ENCODE data around the gene CC2D1A. TPM values are rescaled to one million over a fixed set of nuclear protein-coding genes. Genes with fewer than 3 reads are reported as not detected.
A peak's percentile ranks its signal among the peaks of the same experiment; 100 is the strongest.

CC2D1A gene
- total RNA-seq, 1 donor from 2014 or later: 18.7 TPM

DNA sequence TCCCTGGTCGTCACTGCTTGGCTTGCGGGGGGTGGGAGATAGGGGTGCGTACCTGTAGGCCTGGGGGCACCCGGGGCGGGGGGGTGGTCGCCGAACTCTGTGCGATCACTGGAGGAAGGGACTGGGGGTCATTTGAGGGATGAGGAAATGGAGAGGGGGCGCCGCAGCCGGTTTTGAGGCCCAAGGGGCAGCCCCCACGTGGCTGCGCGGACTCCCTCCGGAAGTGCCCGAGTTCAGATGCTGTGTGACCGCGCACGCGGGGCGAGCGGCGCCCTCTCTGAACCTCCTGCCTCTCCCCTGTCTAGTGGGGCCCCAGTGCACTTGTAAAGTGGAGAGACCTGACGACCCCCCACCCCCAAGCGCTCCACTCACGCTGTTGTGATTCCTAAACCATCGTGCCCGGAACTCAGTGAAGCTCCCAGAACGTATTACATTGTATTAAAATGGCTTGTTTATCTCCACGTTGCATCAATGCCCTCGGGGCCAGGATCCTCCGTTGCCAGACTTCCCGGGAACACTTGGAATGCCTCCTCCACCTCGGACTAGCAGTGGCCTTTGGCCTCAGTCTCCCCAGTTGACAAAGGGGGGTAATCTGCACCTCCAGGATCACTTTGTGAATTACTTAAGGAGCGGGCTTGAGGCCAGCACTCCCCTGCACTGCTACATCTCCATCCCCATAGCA lies 32.0 kb upstream of the CC2D1A start:
- ATAC-seq (no peak), DNase-seq (ENCODE audit: missing footprints) (no peak)
- intact Hi-C loops (cut with DNase I): no loop called here

DNA sequence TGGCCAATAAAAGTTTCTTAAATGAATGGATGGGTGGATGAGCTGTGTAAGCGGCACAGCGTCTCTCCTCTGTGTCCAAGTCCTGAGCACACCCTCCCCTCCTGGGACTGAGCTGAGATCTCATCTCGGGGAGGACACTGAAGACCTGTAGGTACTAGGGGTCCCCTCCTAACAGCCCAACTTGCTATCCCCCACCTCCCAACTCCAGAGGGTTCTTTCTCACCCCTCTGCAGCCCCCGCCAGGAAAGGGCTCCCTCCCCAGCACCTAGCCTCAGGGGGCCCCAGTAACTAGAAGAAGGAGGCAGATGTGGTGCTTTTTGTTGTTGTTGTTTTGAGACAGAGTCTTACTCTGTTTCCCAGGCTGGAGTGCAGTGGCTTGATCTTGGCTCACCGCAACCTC lies 30.2 kb upstream of the CC2D1A start:
- intact Hi-C loops (cut with DNase I): no loop called here
- DNase-seq (ENCODE audit: missing footprints): no peak
- no peak for ATAC-seq

DNA sequence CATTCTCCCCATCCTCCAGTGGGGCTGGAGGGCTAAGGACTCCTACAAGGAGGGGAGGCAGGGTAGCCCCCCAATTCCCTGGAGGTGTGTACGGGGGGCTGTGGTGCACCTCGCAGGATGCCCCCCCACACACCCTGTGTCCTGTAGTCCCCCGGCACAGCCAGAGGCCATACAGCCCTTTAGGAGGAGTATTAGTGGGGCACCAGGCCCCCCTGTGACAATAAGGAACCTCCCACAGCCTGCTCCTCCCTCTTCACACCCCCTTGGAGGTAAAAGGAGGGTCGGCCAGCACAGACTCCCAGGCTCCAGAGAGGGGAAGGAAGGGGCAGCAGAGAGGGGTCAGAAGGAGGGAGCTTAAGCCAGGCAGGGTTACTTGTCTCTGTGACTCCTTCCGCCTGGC lies 29.2 kb upstream of the CC2D1A start, which contains the start of gene NANOS3:
NANOS3 (plus strand) TSS at position 301 of the 400 bp plus-strand sequence. CDS start 115 bp downstream, outside the sequence.
- ATAC-seq: no peak
- DNase-seq (ENCODE audit: missing footprints): no peak
- intact Hi-C loops (cut with DNase I): no loop called here

DNA sequence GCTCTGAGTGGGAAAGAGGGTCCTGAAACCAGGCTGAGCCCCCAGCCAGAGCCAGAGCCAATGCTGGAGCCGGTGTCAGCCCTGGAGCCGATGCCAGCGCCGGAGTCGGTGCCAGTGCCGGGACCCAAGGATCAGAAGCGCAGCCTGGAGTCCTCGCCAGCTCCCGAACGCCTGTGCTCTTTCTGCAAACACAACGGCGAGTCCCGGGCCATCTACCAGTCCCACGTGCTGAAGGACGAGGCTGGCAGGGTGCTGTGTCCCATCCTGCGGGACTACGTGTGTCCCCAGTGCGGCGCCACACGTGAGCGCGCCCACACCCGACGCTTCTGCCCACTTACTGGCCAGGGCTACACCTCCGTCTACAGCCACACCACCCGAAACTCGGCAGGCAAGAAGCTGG lies 28.7 kb upstream of the CC2D1A start:
- DNase-seq (ENCODE audit: missing footprints) (no peak), ATAC-seq (no peak)
- intact Hi-C loops (cut with DNase I): no loop called here

DNA sequence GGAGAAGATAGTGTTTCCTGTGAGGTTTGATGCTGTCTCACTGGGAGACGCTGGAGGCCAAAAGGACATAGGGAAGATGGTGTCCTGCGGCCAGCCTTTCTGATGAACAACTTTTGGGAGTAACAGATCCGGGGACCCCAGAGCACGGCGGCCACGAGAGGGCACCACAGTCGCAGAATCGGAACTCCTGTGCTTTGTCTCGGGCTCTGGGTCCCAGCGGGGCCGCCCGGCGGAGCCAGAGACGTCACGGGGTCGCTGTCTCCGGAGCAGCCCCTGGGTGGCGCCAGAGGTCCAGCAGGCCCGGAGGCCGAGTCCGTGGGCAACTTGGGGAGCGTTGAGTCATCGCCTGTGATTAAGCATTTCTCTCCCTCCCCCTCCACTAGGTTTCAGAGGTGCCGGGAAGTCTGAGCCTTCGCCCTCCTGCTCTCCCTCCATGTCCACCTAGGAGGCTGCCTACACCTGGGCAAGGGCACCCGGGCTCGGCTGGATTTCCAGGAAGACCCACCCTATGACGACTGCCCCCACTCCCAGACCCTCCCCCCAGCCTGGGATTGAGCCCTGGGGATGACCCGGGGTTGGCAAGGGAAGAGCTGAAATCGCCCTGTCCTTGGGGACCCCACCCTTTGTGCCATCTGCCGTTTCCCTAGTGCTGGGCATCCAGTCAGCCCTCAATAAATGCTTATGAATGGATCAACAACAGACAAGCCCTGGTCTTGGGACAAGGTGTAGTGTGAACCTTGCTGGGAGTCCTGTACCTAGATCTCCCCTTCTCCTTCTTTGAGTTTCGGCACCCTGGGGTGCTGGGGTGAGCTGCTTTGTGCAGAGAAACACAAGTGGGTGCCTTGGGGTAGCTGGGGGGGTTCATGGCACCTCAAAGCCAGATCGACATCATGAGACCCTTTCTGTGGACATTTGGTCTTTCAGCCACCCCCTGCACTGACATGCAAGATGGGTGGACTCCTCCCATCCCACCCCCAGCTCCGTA lies 25.6 kb upstream of the CC2D1A start:
- DNase-seq (ENCODE audit: missing footprints) (peak; percentile 99), ATAC-seq (peak; percentile 97)
- intact Hi-C loops (cut with DNase I): loop anchor here (1.0 to 2.0 kb wide), 2 partner anchors 162 to 192 kb away; partner anchors contain the start of gene MISP3

DNA sequence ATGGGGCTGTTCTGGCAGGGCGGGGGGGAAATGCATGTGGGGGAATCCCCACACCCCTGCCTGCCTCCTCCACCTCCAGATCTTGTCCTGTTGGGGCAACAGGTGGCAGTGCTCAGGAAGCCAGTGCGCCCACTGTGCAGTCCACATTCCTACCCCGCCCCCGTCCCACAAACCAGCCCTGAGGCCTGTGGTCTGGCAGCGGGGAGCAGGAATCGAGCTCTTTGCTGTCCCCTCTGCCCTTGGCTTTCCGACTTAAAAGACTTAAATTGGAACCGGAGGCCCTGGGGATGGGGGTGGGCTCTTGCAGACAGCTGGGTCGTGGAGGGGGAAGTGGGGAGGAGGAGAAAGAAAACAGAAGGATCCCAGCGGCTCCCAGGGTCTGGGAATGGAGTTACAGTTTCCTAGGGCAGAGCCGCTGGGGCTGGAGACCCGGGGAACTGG lies 24.7 kb upstream of the CC2D1A start:
- DNase-seq (ENCODE audit: missing footprints) (no peak), ATAC-seq (no peak)
- intact Hi-C loops (cut with DNase I): loop anchor here (2.0 kb wide), 1 partner anchor 162 kb away; no protein-coding TSS in a partner anchor

DNA sequence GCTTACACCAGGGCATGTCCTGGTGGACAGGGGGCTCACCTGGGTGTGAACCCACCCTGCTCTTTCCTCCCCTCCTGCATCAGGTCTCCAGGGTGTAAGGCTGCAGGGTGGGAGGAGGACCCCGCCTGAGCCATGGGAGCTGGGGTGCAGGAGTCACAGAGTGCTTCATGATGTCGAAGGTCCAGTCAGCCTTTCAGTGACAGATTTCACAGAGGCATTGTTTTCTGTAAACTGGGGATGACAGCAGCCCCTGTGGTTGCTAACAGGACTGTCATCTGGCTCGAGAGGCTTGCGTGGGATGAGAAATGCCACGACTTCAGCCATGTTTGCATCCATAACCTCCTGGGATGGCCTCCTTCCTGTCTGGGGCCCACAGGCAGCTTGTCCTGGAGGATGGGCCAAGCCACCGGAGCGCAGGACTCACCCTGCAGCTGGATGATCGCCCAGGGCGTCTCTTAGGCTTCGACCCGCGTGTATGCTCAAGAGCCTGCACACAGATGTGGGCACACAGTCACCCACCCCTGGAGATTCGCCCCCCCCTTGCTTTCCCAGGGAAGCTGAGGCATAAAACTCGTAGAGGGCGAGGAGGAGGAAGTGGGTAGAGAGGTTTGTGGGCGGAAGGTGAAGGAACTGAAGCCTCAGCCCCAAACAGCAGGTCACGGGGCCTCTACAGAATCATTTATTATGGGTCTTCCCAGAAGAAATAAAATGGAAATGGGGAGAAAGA lies 24.1 kb upstream of the CC2D1A start:
- intact Hi-C loops (cut with DNase I): loop anchor here (2.0 kb wide), 1 partner anchor 161 kb away; no protein-coding TSS in a partner anchor
- ATAC-seq: no peak
- no peak for DNase-seq (ENCODE audit: missing footprints)

DNA sequence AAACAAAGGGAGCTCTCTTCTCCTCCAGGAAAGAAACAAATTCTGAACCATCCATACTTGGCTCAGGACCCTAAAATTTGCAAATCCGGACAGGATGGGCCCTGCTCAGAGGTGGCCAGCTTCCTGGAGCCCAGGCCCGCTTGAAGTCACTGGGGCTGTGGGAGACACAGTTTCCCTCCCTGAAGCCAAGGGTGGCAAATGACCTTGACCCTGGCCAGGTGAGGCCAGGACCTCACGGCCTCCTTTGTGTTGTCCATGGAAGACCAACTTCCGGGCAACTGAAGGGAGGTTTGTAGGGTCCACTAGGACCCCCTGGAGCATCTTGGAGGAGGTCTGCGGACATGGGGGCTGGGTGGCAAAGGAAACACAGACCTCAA lies 23.6 kb upstream of the CC2D1A start:
- intact Hi-C loops (cut with DNase I): no loop called here
- ATAC-seq: no peak
- DNase-seq (ENCODE audit: missing footprints): no peak

DNA sequence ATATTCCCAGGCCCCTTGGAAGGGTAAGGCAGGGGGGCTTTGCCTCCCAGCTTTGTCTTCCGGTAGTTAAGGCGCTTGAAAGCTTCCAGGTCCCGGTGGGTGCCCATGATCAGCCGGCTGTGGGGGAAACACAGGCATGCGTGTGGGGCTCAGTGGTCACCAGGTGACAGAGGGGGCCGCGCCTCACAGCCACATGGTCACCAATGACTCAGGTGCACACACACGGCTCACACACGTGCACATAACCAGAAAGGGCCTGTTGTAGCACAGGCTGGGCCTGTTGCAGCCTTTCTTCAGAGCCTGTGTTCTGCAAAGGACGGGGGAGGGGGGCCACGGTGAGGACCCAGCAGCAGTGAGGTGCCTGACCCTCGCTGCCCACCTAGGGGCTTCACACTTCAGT lies 23.2 kb upstream of the CC2D1A start:
- DNase-seq (ENCODE audit: missing footprints) (no peak), ATAC-seq (no peak)
- intact Hi-C loops (cut with DNase I): no loop called here

DNA sequence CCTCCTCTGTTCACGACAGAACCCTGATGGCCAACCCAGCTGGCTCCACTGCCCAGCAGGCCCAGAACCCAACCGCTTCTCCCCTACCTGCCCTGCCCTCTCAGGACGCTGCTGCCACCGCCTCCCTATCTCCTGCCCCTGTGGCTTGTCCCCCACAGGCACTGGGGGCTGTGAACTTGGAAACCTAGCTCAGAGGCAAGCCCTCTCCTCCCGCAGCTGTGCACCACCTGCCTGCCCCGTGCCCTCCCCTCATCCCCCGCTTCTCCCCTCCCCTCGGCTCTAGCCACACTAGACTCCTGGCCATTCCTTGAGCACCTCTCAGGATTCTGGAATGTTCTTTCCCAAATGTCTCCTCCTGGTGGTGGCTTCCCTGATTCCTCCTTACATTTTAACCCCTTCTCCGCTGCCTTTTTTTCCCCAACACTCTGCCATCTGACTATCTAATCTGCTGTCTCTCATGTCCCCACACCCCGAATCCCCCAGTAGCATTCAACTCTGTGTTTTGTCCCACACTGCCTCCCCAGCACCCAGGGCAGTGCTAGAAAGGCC lies 22.4 kb upstream of the CC2D1A start:
- intact Hi-C loops (cut with DNase I): no loop called here
- ATAC-seq: no peak
- DNase-seq (ENCODE audit: missing footprints): no peak

DNA sequence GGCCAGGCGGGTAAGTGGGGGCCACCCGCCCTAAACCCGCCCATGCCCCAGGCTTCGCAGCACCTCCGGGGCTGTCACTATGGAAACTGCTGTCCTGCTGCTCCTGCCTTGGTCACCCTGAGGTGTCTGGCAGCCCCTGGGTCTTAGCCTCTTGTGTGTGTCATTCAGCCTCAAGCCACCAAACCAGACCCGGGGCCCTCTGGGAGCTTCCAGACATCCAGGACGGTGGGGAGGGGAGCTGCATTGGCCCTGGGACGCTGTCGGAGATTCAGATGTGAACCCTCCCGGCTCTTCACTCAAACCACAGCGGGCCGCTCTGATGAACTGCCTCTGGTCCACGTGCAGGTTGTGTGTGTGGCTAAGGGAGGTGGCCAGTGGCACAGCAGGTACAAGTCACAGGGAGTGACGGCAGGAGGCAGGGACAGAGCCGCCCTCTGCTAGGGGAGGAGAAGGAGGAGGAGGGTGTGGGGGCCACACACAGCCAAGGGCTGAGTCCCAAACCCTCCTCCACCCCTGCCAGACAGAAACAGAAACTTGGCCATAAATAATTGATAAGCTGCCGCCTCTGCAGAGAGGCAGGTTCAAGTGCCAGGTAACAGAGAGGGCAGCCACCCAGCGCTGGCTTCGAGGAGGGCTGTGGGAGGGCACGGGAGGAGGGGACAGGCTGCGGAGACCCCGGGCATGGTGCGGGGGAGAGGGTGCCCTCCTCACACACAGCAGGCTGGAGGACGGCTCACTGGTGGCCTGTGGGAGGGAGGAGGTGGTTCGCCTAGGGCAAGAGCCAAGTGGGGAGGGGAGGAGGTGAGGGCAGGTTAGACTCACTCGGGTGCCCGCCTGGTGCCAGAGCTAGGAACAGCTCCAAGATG lies 21.0 kb upstream of the CC2D1A start:
- ATAC-seq (no peak), DNase-seq (ENCODE audit: missing footprints) (no peak)
- intact Hi-C loops (cut with DNase I): no loop called here

DNA sequence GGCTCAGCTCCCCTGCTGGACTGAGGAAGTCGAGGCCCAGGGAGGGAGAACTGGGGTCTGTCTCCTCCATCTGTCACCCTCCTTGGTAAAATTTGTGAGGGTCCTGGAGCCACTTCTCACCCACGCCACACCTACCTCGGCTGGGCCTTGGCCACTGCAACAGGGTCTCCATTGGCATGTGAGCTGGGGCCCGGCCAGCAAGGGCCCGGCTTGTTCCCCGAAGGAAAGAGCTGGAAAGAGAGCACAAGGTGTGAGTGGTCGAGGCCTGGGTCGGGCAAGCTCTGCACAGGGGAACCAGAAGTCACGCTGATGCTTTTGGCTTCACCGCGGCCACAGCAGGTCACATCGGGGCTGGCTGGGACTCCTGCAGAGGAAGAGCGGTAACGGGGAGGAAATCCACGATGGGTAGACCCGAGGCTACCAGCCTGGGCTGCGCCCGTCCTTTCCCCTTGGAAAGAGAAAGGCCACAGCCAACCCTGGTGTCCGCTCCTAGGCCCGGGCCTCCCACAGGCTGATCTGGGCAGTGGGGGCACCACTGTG lies 20.1 kb upstream of the CC2D1A start:
- intact Hi-C loops (cut with DNase I): no loop called here
- no peak for ATAC-seq

DNA sequence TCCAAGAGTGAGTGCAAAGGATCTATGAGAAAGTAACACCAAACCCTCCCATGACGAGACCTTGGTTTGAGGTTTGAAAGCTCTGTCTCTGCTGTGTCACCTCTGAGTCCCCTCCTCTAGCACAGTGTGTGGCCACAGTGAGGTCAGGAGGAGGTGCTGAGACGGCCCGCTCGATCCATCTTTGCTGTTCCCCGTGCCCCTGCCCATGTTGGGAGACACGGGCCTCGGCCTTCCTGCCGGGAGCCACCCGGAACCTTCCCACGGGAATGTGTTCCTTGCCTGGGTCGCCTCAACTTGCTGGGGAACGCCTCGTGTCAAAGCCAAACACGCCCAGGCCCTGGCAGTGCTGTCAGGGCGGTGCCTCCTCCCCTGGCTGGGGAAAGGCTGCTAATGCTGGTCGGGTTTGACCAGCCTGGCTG lies 19.0 kb upstream of the CC2D1A start:
- DNase-seq (ENCODE audit: missing footprints): no peak
- ATAC-seq: no peak
- intact Hi-C loops (cut with DNase I): no loop called here

More for the DNA sequence above, 20.1 kb upstream of the CC2D1A start:
- DNase-seq (ENCODE audit: missing footprints): no peak

DNA sequence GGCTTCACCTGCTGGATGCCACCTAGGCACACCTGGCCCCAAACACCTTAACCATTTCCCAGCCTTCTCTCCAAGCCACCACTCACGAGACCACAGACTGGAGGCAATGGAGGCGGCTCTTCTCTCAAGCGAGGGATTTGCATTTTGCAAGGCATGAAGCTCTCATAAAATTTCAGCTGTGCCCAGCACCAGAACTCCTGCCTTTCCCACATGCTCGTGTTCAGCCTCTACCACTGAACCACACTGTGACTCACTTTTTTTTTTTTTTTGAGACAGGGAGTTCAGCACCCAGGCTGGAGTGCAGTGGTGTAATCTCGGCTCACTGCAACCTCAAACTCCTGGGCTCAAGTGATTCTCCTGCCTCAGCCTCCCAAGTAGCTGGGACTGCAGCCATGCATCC lies 18.5 kb upstream of the CC2D1A start:
- intact Hi-C loops (cut with DNase I): no loop called here
- ATAC-seq (no peak), DNase-seq (ENCODE audit: missing footprints) (no peak)

DNA sequence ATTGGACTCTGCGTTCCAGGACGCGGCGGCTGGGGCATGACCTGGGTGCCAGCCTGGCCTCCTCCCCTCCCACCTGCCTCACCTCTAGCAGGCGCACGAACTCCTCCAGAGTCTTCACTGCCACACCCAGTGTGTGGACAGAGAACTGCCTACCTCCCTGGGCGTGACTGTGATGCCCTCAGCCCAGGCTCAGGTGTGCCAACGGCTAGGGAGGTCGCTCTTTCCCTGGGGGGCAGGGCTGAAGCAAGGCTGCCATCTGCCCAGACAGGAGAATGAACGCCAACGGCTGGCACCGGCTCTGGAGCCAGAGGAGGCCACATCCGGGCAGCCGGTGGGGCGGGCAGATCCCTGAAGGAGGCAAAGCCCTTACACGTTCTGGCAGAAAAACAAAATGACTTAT lies 17.7 kb upstream of the CC2D1A start:
- no peak for ATAC-seq
- intact Hi-C loops (cut with DNase I): no loop called here
- DNase-seq (ENCODE audit: missing footprints): no peak

DNA sequence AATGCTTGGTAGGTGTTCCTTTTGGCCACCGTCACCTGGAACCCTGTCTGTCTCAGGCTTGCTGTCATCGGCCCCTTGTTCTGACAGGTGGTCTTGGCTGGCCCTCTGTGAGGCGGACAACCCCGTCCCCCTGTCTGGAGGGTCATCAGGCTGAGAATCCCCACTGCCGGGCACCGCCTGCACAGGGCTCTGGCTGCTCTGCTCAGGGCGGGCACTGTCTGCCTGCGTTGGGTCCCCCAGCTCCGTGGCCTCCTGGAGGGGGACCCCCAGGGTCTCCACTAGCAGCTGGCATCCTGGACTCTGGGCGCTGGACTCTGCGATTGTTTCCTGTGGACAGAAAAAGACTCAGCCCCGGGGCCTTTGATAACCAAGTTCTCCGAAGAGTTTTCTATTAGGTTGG lies 15.9 kb upstream of the CC2D1A start:
- DNase-seq (ENCODE audit: missing footprints): no peak
- ATAC-seq: no peak
- intact Hi-C loops (cut with DNase I): no loop called here

DNA sequence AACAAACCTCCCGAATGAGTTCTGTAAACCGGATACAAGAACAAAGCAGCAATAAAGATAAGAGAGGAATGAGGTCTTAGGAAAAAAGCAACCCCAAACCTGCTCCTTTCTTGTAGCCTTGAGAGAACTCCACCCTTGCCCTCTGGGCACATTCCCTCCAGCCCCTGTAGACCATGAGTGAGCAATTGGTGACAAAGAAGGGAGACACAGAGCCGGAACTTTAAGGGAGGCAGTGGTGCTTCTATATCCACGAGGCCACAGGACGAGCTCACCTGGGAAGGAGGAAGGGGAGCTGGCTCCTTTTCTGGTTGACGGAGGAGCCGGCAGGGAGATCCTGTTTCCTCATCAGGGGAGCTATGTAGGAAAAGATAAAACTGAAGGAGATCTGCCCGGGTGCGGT lies 13.1 kb upstream of the CC2D1A start:
- DNase-seq (ENCODE audit: missing footprints) (no peak), ATAC-seq (no peak)
- intact Hi-C loops (cut with DNase I): no loop called here

DNA sequence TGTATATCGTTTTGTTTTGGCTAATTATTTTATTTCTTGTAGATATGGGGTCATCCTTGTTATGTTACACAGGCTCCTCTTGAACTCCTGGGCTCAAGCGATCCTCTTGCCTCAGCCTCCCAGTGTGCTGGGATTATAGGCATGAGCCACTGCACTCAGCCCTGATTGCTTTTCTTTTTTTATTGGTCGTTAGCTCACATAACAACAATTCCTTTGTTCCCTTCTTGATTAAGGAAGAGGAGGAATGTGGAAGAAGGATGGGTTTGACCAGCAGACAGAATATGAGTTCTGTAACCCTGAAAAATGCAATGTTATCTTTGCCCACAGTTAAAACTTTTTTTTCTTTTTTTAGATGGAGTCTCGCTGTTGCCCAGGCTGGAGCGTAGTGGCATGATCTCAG lies 11.4 kb upstream of the CC2D1A start:
- intact Hi-C loops (cut with DNase I): no loop called here
- DNase-seq (ENCODE audit: missing footprints): no peak
- ATAC-seq: no peak

All from Right ventricle myocardium inferior (tissue), 1 donor.